ENCODE measurements around the gene ADK.

DNA sequence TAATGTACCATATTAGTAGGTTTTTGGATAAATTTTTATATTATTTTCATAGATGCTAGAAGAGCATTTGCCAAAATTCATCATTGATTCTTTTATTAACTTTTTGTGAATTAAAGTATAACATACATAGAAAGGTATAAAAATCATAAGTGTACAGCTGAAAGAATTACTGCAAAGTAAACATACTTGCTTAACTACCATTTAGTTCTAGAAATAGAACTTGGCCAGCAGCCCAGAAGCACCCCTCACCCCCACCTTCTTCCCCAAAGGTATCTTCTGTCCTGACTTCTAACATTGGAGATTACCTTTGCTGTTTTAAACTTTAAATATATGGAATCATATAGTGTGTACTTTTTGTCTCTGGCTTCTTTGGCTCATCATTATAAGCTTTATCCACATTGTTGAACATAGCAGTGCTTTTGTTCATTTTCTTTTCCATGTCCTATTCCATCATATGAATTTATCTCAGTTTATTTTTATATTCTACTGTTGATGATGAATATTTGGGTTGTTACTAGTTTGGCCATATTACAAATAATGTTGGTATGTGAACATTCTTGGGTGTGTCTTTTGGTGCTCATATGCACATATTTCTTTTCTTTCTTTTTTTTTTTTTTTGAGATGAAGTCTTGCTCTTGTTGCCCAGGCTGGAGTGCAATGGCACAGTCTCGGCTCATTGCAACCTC is 142.8 kb downstream of the ADK start:
- TF ChIP-seq MAFG (CRISPR knock-in tag; IDR thresholded peaks at IDR 0.05) (no peak), FOXM1 (CRISPR knock-in tag; IDR thresholded peaks at IDR 0.05) (no peak), JUNB (CRISPR knock-in tag; IDR thresholded peaks at IDR 0.05; ENCODE audit: borderline replicate concordance) (no peak), CREB1 (IDR thresholded peaks at IDR 0.05) (no peak), CREB1 (CRISPR knock-in tag; IDR thresholded peaks at IDR 0.05) (no peak), ZNF546 (CRISPR knock-in tag; conservative IDR thresholded peaks at IDR 0.05) (no peak), ZNF567 (CRISPR knock-in tag; IDR thresholded peaks at IDR 0.05; ENCODE audit: borderline replicate concordance) (no peak), SIN3A (IDR thresholded peaks at IDR 0.05; ENCODE audit: borderline replicate concordance, low read depth, low read length) (no peak), NCOA1 (CRISPR knock-in tag; IDR thresholded peaks at IDR 0.05) (no peak), RXRA (CRISPR knock-in tag; IDR thresholded peaks at IDR 0.05) (no peak)
- TF ChIP-seq, protein P1, sequence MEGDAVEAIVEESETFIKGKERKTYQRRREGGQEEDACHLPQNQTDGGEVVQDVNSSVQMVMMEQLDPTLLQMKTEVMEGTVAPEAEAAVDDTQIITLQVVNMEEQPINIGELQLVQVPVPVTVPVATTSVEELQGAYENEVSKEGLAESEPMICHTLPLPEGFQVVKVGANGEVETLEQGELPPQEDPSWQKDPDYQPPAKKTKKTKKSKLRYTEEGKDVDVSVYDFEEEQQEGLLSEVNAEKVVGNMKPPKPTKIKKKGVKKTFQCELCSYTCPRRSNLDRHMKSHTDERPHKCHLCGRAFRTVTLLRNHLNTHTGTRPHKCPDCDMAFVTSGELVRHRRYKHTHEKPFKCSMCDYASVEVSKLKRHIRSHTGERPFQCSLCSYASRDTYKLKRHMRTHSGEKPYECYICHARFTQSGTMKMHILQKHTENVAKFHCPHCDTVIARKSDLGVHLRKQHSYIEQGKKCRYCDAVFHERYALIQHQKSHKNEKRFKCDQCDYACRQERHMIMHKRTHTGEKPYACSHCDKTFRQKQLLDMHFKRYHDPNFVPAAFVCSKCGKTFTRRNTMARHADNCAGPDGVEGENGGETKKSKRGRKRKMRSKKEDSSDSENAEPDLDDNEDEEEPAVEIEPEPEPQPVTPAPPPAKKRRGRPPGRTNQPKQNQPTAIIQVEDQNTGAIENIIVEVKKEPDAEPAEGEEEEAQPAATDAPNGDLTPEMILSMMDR (CRISPR knock-in tag; IDR thresholded peaks at IDR 0.05): no peak
- TF ChIP-seq, protein P2, sequence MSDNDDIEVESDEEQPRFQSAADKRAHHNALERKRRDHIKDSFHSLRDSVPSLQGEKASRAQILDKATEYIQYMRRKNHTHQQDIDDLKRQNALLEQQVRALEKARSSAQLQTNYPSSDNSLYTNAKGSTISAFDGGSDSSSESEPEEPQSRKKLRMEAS (IDR thresholded peaks at IDR 0.05): no peak
- TF ChIP-seq, protein P3, sequence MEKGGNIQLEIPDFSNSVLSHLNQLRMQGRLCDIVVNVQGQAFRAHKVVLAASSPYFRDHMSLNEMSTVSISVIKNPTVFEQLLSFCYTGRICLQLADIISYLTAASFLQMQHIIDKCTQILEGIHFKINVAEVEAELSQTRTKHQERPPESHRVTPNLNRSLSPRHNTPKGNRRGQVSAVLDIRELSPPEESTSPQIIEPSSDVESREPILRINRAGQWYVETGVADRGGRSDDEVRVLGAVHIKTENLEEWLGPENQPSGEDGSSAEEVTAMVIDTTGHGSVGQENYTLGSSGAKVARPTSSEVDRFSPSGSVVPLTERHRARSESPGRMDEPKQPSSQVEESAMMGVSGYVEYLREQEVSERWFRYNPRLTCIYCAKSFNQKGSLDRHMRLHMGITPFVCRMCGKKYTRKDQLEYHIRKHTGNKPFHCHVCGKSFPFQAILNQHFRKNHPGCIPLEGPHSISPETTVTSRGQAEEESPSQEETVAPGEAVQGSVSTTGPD (CRISPR knock-in tag; IDR thresholded peaks at IDR 0.05): no peak
- TF ChIP-seq, protein P4, sequence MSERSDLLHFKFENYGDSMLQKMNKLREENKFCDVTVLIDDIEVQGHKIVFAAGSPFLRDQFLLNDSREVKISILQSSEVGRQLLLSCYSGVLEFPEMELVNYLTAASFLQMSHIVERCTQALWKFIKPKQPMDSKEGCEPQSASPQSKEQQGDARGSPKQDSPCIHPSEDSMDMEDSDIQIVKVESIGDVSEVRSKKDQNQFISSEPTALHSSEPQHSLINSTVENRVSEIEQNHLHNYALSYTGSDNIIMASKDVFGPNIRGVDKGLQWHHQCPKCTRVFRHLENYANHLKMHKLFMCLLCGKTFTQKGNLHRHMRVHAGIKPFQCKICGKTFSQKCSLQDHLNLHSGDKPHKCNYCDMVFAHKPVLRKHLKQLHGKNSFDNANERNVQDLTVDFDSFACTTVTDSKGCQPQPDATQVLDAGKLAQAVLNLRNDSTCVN (CRISPR knock-in tag; IDR thresholded peaks at IDR 0.05; ENCODE audit: borderline replicate concordance): no peak
- TF ChIP-seq, protein P5, sequence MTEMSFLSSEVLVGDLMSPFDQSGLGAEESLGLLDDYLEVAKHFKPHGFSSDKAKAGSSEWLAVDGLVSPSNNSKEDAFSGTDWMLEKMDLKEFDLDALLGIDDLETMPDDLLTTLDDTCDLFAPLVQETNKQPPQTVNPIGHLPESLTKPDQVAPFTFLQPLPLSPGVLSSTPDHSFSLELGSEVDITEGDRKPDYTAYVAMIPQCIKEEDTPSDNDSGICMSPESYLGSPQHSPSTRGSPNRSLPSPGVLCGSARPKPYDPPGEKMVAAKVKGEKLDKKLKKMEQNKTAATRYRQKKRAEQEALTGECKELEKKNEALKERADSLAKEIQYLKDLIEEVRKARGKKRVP (CRISPR knock-in tag; IDR thresholded peaks at IDR 0.05): no peak
